Ovary (tissue), 3 donors: ENCODE measurements around the gene ADNP.

Source experiments
- EP300 ChIP-seq: sonication (generic); formaldehyde crosslinking; IDR thresholded peaks from one replicate; pipeline ENCODE4 v1.6.1; 2017; ENCODE audit warnings: antibody characterized with exemption
- POLR2A ChIP-seq: fragments of 450-650 bp; IDR thresholded peaks from one replicate; pipeline ENCODE4 v1.6.1; 2017; ENCODE audit warnings: antibody characterized with exemption, mild to moderate bottlenecking, moderate library complexity
- TF ChIP-seq, protein P1 (sequence below), 3 donors: fragments of 450-650 bp in 2 of 3; fragments of 200-600 bp in 1 of 3; IDR thresholded peaks; one replicate each; pipeline versions ENCODE4 v1.5.1 to v1.8.0; 2016 to 2022; ENCODE audit warnings: antibody characterized with exemption in 3 of 3, mild to moderate bottlenecking in 1 of 3
- donor health status: DM: no; HTN: no; CAD: no.

DNA sequence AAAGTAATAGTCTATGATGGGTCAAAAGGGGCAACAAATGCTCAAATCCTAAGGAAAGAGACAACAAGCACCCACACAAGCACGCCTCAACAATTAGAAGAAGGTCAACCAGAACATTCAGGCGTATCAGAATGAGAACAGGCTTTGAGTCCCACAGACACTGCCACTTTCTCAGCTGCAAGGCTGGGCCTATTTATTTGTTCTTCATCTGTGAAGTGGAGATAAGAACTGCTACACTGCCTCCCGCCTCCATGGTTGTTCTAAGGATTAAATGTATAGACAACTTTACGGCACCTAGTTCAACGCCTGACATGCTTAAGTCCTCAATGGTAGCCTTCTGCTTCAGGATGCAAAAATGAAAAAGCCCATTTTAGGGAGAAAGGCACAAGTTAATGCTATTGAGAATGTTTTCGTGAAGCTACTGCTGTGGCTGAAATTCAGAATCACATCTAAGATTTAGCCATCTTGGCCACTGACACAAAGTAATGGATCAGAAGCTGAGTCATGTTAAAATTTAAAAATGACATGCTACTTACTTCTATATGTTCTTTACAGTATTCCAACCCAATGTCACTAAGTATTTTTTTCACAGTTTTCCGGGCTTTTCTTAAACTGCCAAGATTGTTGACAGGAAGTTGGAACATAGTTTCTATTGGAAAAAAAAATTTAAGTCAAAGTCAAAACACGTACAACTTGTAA lies 27.7 kb downstream of the ADNP start:
- TF ChIP-seq POLR2A, result no peak
- TF ChIP-seq, protein P1, sequence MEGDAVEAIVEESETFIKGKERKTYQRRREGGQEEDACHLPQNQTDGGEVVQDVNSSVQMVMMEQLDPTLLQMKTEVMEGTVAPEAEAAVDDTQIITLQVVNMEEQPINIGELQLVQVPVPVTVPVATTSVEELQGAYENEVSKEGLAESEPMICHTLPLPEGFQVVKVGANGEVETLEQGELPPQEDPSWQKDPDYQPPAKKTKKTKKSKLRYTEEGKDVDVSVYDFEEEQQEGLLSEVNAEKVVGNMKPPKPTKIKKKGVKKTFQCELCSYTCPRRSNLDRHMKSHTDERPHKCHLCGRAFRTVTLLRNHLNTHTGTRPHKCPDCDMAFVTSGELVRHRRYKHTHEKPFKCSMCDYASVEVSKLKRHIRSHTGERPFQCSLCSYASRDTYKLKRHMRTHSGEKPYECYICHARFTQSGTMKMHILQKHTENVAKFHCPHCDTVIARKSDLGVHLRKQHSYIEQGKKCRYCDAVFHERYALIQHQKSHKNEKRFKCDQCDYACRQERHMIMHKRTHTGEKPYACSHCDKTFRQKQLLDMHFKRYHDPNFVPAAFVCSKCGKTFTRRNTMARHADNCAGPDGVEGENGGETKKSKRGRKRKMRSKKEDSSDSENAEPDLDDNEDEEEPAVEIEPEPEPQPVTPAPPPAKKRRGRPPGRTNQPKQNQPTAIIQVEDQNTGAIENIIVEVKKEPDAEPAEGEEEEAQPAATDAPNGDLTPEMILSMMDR (IDR thresholded peaks at IDR 0.05), result no peak
- TF ChIP-seq EP300, result no peak
